Adrenal gland (tissue), 12 donors: ENCODE data around the gene GOLM1. TPM values are rescaled to one million over a fixed set of nuclear protein-coding genes. Genes with fewer than 3 reads are reported as not detected.

Source experiments
- DNase-seq, 7 donors: peaks; one replicate each; pipeline ENCODE4 v3.0.0-alpha.2; 2019 to 2020
- H3K27ac ChIP-seq, 5 donors: fragments of 200-600 bp; sonication (generic) in 4 of 5; 1 replicate in 3 of 5; 2 replicates in 2 of 5; pipeline versions ENCODE4 v1.5.1 to v1.8.0; 2016 to 2020; ENCODE audit warnings: mild to moderate bottlenecking in 1 of 5
- H3K27me3 ChIP-seq: fragments of 200-600 bp; 2 replicates; pipeline ENCODE4 v1.8.0; 2021
- H3K36me3 ChIP-seq, 2 donors: fragments of 200-600 bp; replicated peaks in 1 of 2; 1 replicate in 1 of 2; 2 replicates in 1 of 2; pipeline versions ENCODE4 v1.5.1 to v1.8.0; 2018 to 2022
- H3K4me1 ChIP-seq, 2 donors: fragments of 200-600 bp; replicated peaks in 1 of 2; 1 replicate in 1 of 2; 2 replicates in 1 of 2; pipeline versions ENCODE4 v1.5.1 to v1.8.0; 2018 to 2021
- H3K4me3 ChIP-seq, 4 donors: fragments of 200-600 bp; sonication (generic) in 3 of 4; one replicate each; pipeline ENCODE4 v1.5.1; 2016 to 2018
- H3K9me3 ChIP-seq, 3 donors: fragments of 200-600 bp; sonication (generic) in 1 of 3; replicated peaks in 1 of 3; 1 replicate in 2 of 3; 2 replicates in 1 of 3; pipeline versions ENCODE4 v1.5.1 to v1.8.0; 2016 to 2021
- POLR2A ChIP-seq, 2 donors: fragments of 450-650 bp; IDR thresholded peaks; one replicate each; pipeline ENCODE4 v1.6.1; 2017; ENCODE audit warnings: antibody characterized with exemption in 2 of 2, mild to moderate bottlenecking in 2 of 2, moderate library complexity in 1 of 2
- WGBS, 4 donors: extraction: QIAGEN DNeasy Blood & Tissue Kit in 2 of 4; methylation state at CpG; one replicate each; pipeline versions ENCODE4 v1.1.5 to v1.1.7; 2013 to 2017; 5-methylcytosine and 5-hydroxymethylcytosine counted together
- intact Hi-C, 2 donors: fragments of 100-400 bp; cut with DNase I; formaldehyde crosslinking; loops; one replicate each; pipeline versions ENCODE4 v1.14.1 to v1.15.0; 2022 to 2023
- polyA plus RNA-seq, 3 donors: library from polyadenylated mRNA; stranded (reverse); fragments of 200-250 nt in 2 of 3; fragments of 350-450 nt in 1 of 3; fragmentation: Illumina TruSeq in 1 of 3; extraction: RNeasy Lipid Tissue Mini Kit (QIAGEN cat#74804) in 1 of 3; gene quantifications; one replicate each; pipeline ENCODE4 v1.2.3, GENCODE V29; 2013 to 2014
- total RNA-seq, 9 donors: library from RNA; depleted of rRNA in 4 of 9; stranded (reverse); fragments of >200 nt in 4 of 9; fragments of 120-200 nt in 1 of 9; fragmentation: NEBNext Ultra II Directional in 1 of 9; extraction: Animal tissue kit (Norgen Biotek cat#: 25700) in 1 of 9; gene quantifications; one replicate each; pipeline versions ENCODE4 v1.1.0 to v1.2.4, GENCODE V29; 2013 to 2023
- TF ChIP-seq, protein P1 (sequence below), 6 experiments: fragments of 450-650 bp in 4 of 6; fragments of 200-600 bp in 2 of 6; sonication (generic) in 1 of 6; IDR thresholded peaks; 1 replicate in 5 of 6; 2 replicates in 1 of 6; pipeline versions ENCODE4 v1.5.1 to v1.8.0; 2016 to 2021; ENCODE audit warnings: antibody characterized with exemption in 6 of 6, mild to moderate bottlenecking in 2 of 6, moderate library complexity in 1 of 6
- donor health status: healthy with polysubstance abuse.
- donor health status: Bipolar disorder and iron deficiency.
- donor health status: DM: yes; HTN: yes; CAD: no.
- donor health status: DM: no; HTN: no; CAD: no.
- donor health status: DM: no; HTN: no; CAD: no.
- donor health status: DM: yes; HTN: yes; CAD: no.

The GOLM1 gene
- total and polyA plus RNA-seq, 12 donors: 84.6 to 745 (median 186) TPM

DNA sequence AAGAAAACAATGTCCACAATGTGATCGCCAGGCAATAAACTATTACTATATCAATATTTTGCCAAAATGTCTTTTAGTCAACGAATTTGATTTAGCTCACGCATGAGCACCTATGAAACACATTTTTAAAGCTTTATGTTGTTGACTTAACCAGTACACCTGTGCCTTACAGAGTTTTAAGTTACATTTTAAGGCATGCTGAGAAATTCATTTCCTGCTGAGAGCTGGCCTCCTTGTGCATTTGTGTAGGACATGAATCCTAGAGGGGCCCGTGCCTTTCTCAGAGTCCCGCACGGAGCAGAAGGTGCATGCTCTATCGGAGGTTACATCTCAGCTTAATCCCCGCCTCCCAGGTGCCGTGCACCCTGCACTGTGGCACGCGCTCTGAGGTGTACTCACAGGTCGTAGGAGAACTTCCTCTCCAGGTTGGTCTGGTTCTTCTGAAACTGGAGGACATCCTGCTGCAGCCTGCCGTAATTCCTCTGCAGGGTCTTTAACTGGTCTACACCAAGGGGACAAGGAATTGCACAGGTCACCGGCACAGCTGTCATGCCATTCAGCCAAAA, 53.2 kb downstream of the GOLM1 start:
- no peaks in the 10 kb centered on the region for H3K9me3 ChIP-seq
- peaks cover 4 to 5% of the 10 kb centered on the region in 2 donors for H3K4me1 ChIP-seq
- no peak for DNase-seq
- H3K36me3 ChIP-seq: no peaks in the 10 kb centered on the region
- intact Hi-C loops: no loop called here
- no peaks in the 10 kb centered on the region for H3K27me3 ChIP-seq
- TF ChIP-seq, protein P1, sequence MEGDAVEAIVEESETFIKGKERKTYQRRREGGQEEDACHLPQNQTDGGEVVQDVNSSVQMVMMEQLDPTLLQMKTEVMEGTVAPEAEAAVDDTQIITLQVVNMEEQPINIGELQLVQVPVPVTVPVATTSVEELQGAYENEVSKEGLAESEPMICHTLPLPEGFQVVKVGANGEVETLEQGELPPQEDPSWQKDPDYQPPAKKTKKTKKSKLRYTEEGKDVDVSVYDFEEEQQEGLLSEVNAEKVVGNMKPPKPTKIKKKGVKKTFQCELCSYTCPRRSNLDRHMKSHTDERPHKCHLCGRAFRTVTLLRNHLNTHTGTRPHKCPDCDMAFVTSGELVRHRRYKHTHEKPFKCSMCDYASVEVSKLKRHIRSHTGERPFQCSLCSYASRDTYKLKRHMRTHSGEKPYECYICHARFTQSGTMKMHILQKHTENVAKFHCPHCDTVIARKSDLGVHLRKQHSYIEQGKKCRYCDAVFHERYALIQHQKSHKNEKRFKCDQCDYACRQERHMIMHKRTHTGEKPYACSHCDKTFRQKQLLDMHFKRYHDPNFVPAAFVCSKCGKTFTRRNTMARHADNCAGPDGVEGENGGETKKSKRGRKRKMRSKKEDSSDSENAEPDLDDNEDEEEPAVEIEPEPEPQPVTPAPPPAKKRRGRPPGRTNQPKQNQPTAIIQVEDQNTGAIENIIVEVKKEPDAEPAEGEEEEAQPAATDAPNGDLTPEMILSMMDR (IDR thresholded peaks at IDR 0.05): no peak
- TF ChIP-seq POLR2A (IDR thresholded peaks at IDR 0.05): no peak
- 88 to 92% (median 91%) methylated on average over 14 of the region's 14 CpGs for WGBS, 4 donors
- H3K27ac ChIP-seq: peak overlapping the region in 1 of 5 donors; percentile 32
- H3K4me3 ChIP-seq: no peak overlapping the region

DNA sequence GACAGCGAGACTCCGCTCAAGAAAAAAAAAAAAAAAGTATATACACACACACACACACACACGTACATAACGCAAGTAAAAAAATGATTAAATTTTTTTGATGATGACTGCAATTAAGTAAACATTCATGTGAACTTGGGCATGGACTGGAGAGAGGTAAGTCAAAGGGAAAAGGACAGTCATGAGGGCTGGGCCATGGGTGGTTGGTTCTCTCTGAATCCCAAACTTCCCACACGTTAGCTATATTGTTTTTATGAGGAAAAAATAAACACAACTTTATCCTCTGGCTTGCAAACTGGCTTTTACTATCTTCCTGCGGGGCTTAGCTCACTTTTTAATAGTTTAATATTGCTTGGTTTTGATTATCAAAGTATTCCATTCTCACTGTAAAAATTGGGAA, 53.7 kb downstream of the GOLM1 start:
- DNase-seq: no peak
- TF ChIP-seq, protein P1 (IDR thresholded peaks at IDR 0.05): no peak
- TF ChIP-seq POLR2A (IDR thresholded peaks at IDR 0.05): no peak
- no peaks in the 10 kb centered on the region for H3K27me3 ChIP-seq
- intact Hi-C loops: no loop called here
- peaks cover 4 to 9% of the 10 kb centered on the region in 2 donors for H3K4me1 ChIP-seq
- H3K27ac ChIP-seq: no peak overlapping the region
- H3K4me3 ChIP-seq: no peak overlapping the region
- no peaks in the 10 kb centered on the region for H3K9me3 ChIP-seq
- no peaks in the 10 kb centered on the region for H3K36me3 ChIP-seq
- 92 to 97% (median 95%) methylated on average over 6 of the region's 6 CpGs for WGBS, 4 donors

DNA sequence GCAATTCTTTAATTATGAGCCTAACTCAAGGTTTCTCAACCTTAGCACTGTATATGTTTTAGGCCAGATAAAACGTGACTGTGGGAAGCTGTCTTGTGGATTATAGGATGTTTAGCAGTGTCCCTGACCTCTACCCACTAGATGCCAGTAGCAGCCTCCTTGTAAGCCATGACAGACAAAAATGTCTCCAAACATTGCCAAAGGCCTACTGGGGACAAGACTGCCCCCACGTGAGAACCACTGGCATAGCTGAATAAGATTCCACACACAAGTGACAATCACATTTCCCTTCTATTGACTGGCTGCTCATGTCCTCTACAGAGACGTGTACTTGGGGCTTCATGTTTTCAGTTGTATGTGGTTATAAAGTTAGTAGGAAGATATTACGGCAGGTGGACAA, 55.4 kb downstream of the GOLM1 start:
- Histone ChIP-seq H3K27ac (no peak overlapping the region), H3K9me3 (no peaks in the 10 kb centered on the region), H3K36me3 (no peaks in the 10 kb centered on the region), H3K27me3 (no peaks in the 10 kb centered on the region), H3K4me3 (no peak overlapping the region), H3K4me1 (peaks cover 4 to 9% of the 10 kb centered on the region in 2 donors)
- TF ChIP-seq POLR2A (IDR thresholded peaks at IDR 0.05): no peak
- TF ChIP-seq, protein P1 (IDR thresholded peaks at IDR 0.05): no peak
- 71 to 95% (median 91%) methylated on average over 4 of the region's 4 CpGs for WGBS, 4 donors
- intact Hi-C loops: no loop called here
- no peak for DNase-seq

DNA sequence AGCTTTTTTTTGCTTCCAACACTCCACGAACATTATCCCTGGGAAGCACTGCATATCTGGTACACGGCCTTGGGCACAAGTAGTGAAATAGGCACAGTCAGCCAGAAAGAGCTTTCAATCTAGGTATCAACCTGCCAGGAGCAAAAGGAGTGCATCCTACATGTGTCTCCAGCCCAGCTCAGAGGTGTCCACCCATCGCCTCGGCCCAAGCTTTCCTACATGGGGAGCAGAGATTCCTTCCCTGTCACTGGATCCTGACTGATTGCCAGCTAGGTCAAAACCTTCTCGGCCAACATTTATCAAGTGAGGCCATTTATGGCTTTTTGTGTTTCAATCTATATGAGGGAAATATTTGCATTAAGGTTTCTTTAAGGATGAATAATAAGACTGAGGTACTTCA, 55.8 kb downstream of the GOLM1 start:
- Histone ChIP-seq H3K4me1 (peaks cover 4 to 9% of the 10 kb centered on the region in 2 donors), H3K36me3 (no peaks in the 10 kb centered on the region), H3K9me3 (no peaks in the 10 kb centered on the region), H3K4me3 (no peak overlapping the region), H3K27me3 (no peaks in the 10 kb centered on the region), H3K27ac (no peak overlapping the region)
- WGBS, 4 donors: 68 to 80% (median 78%) methylated on average over 5 of the region's 5 CpGs
- intact Hi-C loops: no loop called here
- no peak for DNase-seq
- no peak for TF ChIP-seq POLR2A (IDR thresholded peaks at IDR 0.05)
- TF ChIP-seq, protein P1 (IDR thresholded peaks at IDR 0.05): no peak
